ENCODE data around the gene WFIKKN1. TPM values are rescaled to one million over a fixed set of nuclear protein-coding genes. Genes with fewer than 3 reads are reported as not detected.

Gene WFIKKN1
- total RNA-seq, 1 experiment from 2014 or later = 12.3 TPM

DNA sequence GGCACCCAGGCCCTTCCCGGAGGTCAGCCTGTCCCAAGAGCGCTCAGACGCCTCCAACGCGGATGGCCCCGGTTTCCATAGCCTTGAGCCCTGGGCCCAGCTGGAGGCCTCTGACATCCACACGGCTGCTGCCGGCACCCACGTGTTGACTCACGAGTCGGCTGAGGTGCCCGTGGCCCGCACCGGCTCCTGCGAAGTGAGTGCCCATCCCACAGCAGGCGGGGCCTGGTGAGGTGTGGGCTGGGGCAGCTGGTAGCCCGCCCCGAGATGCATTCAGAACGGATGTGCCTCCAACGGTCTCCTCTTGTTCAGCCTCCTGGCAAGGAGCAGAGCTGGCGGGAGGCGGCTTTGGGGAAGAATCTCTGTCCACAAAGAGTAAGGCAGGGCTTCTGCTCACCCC, 21.1 kb downstream of the WFIKKN1 start:
- TF ChIP-seq ESRRA (CRISPR knock-in tag; IDR thresholded peaks at IDR 0.05; ENCODE audit: borderline replicate concordance) (no peak), ETV6 (CRISPR knock-in tag; IDR thresholded peaks at IDR 0.05) (no peak), ZNF423 (CRISPR knock-in tag; IDR thresholded peaks at IDR 0.05) (no peak), ZNF671 (CRISPR knock-in tag; IDR thresholded peaks at IDR 0.05) (no peak)
- TF ChIP-seq, protein P1, sequence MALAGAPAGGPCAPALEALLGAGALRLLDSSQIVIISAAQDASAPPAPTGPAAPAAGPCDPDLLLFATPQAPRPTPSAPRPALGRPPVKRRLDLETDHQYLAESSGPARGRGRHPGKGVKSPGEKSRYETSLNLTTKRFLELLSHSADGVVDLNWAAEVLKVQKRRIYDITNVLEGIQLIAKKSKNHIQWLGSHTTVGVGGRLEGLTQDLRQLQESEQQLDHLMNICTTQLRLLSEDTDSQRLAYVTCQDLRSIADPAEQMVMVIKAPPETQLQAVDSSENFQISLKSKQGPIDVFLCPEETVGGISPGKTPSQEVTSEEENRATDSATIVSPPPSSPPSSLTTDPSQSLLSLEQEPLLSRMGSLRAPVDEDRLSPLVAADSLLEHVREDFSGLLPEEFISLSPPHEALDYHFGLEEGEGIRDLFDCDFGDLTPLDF (CRISPR knock-in tag; IDR thresholded peaks at IDR 0.05) = no peak
- TF ChIP-seq, protein P2, sequence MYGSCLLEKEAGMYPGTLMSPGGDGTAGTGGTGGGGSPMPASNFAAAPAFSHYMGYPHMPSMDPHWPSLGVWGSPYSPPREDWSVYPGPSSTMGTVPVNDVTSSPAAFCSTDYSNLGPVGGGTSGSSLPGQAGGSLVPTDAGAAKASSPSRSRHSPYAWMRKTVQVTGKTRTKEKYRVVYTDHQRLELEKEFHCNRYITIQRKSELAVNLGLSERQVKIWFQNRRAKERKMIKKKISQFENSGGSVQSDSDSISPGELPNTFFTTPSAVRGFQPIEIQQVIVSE (CRISPR knock-in tag; IDR thresholded peaks at IDR 0.05; ENCODE audit: borderline replicate concordance) = no peak
- TF ChIP-seq, protein P3, sequence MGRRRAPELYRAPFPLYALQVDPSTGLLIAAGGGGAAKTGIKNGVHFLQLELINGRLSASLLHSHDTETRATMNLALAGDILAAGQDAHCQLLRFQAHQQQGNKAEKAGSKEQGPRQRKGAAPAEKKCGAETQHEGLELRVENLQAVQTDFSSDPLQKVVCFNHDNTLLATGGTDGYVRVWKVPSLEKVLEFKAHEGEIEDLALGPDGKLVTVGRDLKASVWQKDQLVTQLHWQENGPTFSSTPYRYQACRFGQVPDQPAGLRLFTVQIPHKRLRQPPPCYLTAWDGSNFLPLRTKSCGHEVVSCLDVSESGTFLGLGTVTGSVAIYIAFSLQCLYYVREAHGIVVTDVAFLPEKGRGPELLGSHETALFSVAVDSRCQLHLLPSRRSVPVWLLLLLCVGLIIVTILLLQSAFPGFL (CRISPR knock-in tag; IDR thresholded peaks at IDR 0.05; ENCODE audit: borderline replicate concordance) = no peak
- ChIA-PET POLR2A (interaction anchor here (0.7 to 1.0 kb wide), 2 partner anchors 14 to 68 kb away, joined by 3 read pairs; no protein-coding TSS in a partner anchor), CTCF (interaction anchor here (1.1 to 6.4 kb wide), 2 partner anchors 8 to 34 kb away, joined by 3 to 54 read pairs; no protein-coding TSS in a partner anchor)
- H3K36me3 Mint-ChIP-seq = no peaks in the 10 kb centered on the region
- no peak for ATAC-seq
- no peaks in the 10 kb centered on the region for H3K27me3 Mint-ChIP-seq (ENCODE audit: low read depth)
- H3K27ac Mint-ChIP-seq = no peak overlapping the region
- H3K4me3 Mint-ChIP-seq = no peak overlapping the region; the same call in 1 of the 2 replicates
- no peaks in the 10 kb centered on the region for H3K9me3 Mint-ChIP-seq
- DNase-seq (ENCODE audit: low spot score) = no peak
- 0 out of 2 replicates have a peak, but pooled peaks cover 2% of the 10 kb centered on the region for H3K4me1 Mint-ChIP-seq

DNA sequence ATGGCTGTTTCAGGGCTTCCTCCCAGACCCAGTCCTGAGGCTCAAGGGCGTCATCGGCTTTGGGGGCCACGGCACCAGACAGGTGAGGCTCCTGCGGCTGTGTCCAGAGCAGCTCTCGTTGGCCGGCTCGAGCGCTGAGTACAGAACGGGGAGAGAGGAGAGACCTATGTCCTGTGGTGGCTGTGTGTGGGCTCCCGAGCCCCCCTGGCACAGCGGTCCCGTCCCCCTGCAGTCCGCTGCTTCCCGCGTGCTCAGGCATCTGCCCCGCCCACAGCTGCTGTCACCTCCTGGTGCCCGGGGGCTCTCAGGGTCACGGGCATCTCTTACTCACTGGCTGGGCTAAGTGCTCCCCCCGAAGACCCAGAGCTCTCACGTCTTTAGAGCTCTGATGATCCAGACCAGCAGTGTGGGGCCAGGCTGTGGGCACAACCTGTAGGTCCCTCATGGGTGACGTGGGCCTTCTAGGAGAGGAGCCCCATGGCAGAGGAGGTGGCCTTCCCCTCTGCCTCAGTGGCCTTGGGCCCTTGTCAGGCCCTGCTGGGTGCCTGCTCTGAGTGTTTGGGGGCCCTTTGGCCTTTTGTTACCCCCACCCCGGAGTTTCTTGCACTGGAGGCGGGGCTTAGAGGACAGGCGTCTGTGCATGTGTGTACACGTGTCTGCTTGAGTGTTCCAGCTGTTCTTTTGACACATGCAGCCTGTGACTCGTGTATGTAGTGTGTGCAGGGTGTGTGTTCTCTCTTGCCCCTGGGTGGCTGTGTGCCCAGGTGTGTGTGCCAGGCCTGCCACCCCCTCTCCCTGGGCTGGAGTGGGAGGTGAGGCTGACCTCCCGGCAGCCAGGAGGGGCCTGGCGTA, 21.9 kb downstream of the WFIKKN1 start:
- DNase-seq (ENCODE audit: low spot score) (no peak), ATAC-seq (no peak)
- Mint-ChIP-seq H3K36me3 (no peaks in the 10 kb centered on the region), H3K9me3 (no peaks in the 10 kb centered on the region), H3K27me3 (ENCODE audit: low read depth) (no peaks in the 10 kb centered on the region), H3K4me1 (0 out of 2 replicates have a peak, but pooled peaks cover 2% of the 10 kb centered on the region), H3K4me3 (no peak overlapping the region), H3K27ac (no peak overlapping the region)
- ChIA-PET CTCF (interaction anchor here (1.0 to 6.4 kb wide), 3 partner anchors 7 to 34 kb away, joined by 3 to 54 read pairs (median 3); no protein-coding TSS in a partner anchor), POLR2A (interaction anchor here (0.7 to 1.0 kb wide), 2 partner anchors 14 to 67 kb away, joined by 3 read pairs; no protein-coding TSS in a partner anchor)
- TF ChIP-seq, protein P4, sequence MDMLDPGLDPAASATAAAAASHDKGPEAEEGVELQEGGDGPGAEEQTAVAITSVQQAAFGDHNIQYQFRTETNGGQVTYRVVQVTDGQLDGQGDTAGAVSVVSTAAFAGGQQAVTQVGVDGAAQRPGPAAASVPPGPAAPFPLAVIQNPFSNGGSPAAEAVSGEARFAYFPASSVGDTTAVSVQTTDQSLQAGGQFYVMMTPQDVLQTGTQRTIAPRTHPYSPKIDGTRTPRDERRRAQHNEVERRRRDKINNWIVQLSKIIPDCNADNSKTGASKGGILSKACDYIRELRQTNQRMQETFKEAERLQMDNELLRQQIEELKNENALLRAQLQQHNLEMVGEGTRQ (CRISPR knock-in tag; IDR thresholded peaks at IDR 0.05) = no peak
- TF ChIP-seq SMAD4 (CRISPR knock-in tag; IDR thresholded peaks at IDR 0.05) = no peak
- TF ChIP-seq, protein P5, sequence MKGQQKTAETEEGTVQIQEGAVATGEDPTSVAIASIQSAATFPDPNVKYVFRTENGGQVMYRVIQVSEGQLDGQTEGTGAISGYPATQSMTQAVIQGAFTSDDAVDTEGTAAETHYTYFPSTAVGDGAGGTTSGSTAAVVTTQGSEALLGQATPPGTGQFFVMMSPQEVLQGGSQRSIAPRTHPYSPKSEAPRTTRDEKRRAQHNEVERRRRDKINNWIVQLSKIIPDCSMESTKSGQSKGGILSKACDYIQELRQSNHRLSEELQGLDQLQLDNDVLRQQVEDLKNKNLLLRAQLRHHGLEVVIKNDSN (CRISPR knock-in tag; IDR thresholded peaks at IDR 0.05) = no peak
- TF ChIP-seq ZNF423 (CRISPR knock-in tag; IDR thresholded peaks at IDR 0.05) = no peak
- TF ChIP-seq GTF2I (CRISPR knock-in tag; conservative IDR thresholded peaks at IDR 0.05) = no peak
- no peak for TF ChIP-seq FOXK1 (CRISPR knock-in tag; IDR thresholded peaks at IDR 0.05)
- TF ChIP-seq ZNF671 (CRISPR knock-in tag; IDR thresholded peaks at IDR 0.05) = no peak
- TF ChIP-seq, protein P6, sequence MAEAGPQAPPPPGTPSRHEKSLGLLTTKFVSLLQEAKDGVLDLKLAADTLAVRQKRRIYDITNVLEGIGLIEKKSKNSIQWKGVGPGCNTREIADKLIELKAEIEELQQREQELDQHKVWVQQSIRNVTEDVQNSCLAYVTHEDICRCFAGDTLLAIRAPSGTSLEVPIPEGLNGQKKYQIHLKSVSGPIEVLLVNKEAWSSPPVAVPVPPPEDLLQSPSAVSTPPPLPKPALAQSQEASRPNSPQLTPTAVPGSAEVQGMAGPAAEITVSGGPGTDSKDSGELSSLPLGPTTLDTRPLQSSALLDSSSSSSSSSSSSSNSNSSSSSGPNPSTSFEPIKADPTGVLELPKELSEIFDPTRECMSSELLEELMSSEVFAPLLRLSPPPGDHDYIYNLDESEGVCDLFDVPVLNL (CRISPR knock-in tag; IDR thresholded peaks at IDR 0.05; ENCODE audit: borderline replicate concordance, low read depth) = no peak
- no peak for TF ChIP-seq ETV6 (CRISPR knock-in tag; IDR thresholded peaks at IDR 0.05)
- no peak for TF ChIP-seq ELF4 (CRISPR knock-in tag; IDR thresholded peaks at IDR 0.05; ENCODE audit: low read depth)
- TF ChIP-seq, protein P7, sequence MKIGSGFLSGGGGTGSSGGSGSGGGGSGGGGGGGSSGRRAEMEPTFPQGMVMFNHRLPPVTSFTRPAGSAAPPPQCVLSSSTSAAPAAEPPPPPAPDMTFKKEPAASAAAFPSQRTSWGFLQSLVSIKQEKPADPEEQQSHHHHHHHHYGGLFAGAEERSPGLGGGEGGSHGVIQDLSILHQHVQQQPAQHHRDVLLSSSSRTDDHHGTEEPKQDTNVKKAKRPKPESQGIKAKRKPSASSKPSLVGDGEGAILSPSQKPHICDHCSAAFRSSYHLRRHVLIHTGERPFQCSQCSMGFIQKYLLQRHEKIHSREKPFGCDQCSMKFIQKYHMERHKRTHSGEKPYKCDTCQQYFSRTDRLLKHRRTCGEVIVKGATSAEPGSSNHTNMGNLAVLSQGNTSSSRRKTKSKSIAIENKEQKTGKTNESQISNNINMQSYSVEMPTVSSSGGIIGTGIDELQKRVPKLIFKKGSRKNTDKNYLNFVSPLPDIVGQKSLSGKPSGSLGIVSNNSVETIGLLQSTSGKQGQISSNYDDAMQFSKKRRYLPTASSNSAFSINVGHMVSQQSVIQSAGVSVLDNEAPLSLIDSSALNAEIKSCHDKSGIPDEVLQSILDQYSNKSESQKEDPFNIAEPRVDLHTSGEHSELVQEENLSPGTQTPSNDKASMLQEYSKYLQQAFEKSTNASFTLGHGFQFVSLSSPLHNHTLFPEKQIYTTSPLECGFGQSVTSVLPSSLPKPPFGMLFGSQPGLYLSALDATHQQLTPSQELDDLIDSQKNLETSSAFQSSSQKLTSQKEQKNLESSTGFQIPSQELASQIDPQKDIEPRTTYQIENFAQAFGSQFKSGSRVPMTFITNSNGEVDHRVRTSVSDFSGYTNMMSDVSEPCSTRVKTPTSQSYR (CRISPR knock-in tag; IDR thresholded peaks at IDR 0.05) = no peak
- TF ChIP-seq FOXJ3 (CRISPR knock-in tag; IDR thresholded peaks at IDR 0.05; ENCODE audit: borderline replicate concordance) = no peak
- TF ChIP-seq SP1 (CRISPR knock-in tag; conservative IDR thresholded peaks at IDR 0.05) = no peak
- TF ChIP-seq MYBL2 (CRISPR knock-in tag; IDR thresholded peaks at IDR 0.05) = no peak
- no peak for TF ChIP-seq IRF2 (CRISPR knock-in tag; IDR thresholded peaks at IDR 0.05; ENCODE audit: borderline replicate concordance, low read depth)
- no peak for TF ChIP-seq OVOL2 (CRISPR knock-in tag; IDR thresholded peaks at IDR 0.05; ENCODE audit: borderline replicate concordance)
- TF ChIP-seq, protein P8, sequence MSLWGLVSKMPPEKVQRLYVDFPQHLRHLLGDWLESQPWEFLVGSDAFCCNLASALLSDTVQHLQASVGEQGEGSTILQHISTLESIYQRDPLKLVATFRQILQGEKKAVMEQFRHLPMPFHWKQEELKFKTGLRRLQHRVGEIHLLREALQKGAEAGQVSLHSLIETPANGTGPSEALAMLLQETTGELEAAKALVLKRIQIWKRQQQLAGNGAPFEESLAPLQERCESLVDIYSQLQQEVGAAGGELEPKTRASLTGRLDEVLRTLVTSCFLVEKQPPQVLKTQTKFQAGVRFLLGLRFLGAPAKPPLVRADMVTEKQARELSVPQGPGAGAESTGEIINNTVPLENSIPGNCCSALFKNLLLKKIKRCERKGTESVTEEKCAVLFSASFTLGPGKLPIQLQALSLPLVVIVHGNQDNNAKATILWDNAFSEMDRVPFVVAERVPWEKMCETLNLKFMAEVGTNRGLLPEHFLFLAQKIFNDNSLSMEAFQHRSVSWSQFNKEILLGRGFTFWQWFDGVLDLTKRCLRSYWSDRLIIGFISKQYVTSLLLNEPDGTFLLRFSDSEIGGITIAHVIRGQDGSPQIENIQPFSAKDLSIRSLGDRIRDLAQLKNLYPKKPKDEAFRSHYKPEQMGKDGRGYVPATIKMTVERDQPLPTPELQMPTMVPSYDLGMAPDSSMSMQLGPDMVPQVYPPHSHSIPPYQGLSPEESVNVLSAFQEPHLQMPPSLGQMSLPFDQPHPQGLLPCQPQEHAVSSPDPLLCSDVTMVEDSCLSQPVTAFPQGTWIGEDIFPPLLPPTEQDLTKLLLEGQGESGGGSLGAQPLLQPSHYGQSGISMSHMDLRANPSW (CRISPR knock-in tag; conservative IDR thresholded peaks at IDR 0.05; ENCODE audit: low read depth) = no peak
